HG03460 (cell line): ENCODE results near the gene GIPC3.

Source experiments
- ATAC-seq: cut with Tn5 transposase; IDR thresholded peaks from one replicate; pipeline ENCODE4 v1.9.1; 2021; ENCODE audit not compliant: unreplicated experiment

Gene GIPC3

DNA sequence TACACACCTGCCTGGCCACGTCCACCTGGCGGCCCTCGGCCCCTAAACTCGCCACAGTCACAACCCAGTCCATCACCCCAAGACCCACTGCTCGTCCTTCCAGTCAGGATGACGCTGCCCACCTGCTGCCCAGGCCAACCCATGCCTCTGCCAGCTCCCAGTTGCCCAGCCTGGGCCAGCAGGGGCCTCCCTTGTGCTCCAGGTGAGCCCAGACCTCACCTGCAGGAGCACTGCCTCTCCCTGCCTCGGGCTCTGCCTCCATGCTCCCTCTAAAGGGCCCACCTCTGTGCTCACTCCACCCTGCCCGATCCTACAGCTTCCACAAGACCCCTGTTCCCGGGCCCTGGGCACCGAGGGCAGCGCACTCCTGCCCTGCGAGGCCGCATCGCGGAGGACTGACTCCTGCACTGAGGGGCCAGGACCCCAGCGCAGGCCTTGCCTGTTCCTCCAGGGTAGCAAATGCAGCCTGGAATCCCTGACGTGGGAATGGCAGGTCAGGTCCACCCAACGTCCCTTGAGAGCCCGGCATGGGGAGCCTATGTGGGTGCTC, 49.3 kb downstream of the GIPC3 start:
- ATAC-seq, result no peak

DNA sequence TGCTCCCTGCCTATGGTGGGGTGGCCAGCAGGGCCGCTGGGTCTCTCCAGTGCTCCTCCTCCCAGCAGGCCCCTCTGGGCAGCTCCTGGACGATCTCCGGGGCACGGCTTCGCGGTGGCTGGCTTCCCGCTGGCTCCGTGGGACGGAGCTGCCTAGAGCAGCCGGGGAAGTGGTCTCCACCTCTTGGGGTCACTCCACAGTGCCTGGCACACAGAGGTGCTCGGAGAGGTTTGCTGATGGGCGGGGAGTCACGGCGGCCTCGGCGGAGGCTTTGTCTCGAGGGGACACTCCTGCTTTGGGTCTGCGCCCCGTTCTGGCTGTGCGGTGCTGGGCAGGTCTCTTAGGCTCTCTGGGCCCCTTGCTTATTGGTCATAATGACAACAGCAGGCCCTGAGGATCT, 51.2 kb downstream of the GIPC3 start:
- no peak for ATAC-seq

DNA sequence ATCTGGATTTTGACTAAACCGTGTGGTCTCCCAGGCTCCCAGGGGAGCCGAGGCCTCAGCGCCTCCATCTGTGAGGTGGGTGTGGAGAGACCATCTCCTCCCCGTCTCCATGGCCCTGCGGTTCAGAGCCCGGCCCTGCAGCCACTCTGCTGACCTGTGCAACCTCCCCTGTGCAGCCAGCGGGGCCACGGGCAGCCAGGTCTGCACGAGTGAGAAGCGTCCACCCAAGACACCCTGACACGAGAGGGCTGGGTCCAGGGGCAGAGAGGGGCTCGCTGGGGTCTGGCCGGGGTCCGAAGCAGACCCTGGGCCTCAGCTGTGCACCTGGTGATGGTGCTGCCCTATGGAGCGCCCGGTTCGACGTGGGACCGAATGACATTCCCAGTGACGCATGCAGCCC, 51.7 kb downstream of the GIPC3 start:
- no peak for ATAC-seq

DNA sequence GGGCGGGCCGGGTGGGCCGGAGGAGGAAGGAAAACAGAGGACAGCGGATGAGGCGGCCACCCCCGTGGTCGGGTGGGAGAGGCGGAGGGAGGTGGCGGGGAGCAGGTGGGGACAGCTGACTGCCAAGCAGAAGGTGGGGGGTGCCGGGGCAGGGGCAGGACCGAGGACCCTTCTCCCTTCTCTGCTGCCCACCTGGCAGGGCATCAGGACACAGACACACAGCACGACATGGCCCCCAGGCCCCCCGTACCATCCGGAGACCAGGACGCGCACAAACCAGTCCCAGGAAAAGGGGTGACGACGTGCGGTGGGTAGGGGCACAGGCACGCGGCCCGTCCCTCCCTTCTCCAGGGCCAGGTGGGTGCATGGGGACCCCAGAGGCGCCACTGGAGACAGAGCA, 52.3 kb downstream of the GIPC3 start:
- ATAC-seq, result no peak

DNA sequence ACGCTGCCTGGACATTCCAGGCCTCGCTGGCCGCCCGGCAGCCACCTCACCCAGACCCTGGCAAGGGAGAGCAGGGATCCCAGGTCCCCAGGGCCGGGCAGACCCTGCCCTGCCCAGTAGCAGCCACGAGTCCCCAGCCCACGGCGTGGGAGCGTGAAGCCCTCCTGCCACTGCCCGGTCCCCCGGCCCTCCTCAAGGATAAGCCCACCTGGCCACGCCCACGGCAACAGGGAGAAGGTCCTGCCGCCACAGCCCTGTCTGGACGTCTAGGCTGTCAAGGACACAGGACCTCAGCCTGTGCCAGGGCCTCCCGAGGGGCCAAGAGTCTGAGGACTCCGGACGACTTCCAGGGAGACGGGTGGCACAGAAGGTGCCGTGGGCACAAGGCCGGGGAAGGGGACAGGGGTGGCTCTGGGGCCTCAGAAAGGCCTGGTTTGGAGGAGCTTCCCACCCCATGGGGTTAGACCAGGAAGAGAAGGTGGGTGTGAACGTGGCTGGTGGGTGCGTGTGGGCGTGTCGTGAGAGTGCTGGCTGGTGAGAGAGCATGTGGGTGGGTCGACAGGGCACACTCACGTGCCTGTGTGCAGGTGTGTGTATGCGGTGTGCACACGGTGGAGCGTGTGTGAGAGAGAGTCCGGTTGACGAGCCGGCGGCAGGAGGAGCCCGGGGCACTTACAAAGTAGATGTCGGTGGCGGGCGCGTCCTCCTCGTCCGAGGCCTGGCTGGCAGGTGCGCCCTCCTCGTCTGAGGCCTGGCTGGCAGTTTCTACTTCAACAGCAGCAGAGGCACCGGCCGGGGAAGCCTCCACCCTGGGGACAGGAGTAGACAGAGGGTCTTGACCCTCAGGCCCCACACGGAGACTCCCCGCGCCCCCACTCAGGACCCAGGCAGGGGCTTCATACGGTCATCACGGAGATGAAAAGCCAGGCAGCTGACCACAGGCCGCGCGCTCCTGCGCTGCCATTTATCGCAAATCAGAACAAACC, 53.2 kb downstream of the GIPC3 start:
- no peak for ATAC-seq

DNA sequence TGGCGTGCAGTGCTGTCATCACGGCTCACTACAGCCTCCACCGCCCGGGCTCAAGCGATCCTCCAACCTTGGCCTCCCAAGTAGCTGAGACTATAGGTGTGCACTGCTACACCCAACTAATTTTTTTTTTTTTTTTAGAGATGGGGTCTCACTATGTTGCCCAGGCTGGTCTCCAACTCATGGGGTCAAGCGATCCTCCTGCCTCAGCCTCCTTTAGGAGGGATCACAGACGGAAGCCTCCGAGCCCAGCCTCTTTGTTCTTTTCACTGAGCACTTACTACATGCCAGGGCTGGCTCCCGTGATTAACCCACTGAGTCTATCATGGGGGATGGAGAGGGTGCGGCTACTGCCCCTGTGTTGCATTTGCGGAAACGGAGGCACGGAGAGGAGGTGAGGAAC, 54.2 kb downstream of the GIPC3 start:
- ATAC-seq, result no peak

DNA sequence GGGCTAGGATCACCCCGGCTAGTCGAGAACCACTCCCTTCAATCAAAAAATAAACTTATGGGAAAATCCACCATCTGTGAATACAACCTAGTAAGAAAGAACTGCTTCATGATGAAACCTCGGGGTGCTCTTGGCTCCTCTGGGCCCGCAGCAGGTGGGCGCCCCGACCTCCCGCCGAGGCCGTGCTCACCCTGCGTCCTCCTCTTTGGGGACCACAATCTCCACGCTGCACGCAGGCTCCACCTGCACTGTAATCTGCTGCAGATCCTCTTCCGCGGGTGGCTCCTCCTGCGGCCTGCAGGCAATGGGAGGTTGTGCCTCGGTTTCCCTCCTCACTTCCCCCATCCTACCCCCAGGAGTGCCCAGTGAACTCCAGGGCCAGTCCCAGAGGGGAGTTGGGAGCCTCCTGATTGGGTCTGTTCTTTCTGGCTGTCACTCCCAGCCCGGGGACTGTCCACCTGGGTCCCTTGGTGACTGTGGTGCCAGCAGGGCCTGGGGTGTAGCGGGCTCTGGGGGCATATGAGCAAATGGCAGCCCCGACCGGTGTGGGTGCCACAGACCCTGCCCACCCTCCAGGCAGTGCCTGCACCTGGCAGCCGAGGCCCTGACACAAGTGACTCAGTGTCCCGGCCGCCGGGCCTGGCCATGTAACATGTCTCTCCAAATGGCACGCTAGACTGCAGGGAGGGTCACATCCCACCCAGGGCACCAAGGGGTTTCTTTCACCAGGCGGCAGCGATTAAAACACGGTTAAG, 56.4 kb downstream of the GIPC3 start:
- ATAC-seq, result no peak

DNA sequence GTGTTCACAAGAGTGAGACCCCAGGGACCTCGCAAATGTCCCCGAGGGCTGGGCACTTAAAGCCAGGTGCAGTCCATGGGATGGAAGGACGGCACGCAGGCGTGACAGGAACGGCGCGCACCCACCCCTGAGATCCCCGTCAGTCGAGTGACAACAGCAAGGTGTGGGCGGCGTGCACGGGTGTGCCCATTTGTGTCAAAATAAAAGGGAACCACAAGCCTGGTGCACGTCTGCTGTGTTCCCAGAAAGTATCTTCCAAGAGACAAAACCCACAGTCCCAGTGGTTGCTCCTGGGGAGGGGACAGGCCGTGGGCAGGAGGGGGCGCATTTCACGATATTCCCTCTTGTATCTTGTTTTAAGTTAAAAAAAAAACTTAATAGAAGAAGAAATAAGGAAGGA, 57.0 kb downstream of the GIPC3 start:
- no peak for ATAC-seq
